NCI-H2171 treated with DMSO at 0.1 percent for 48 hours (cell line): Measurements from ENCODE around the gene TECPR1.
"Not testable (repeated sequence)": the region's sequence is repeated elsewhere in the genome, so short reads cannot be mapped to it uniquely, and the experiment has no call there.

Experiments
- DNase-seq: peaks from one replicate; lab custom pipeline; 2025; lab: John Stamatoyannopoulos, UW

The TECPR1 gene

DNA sequence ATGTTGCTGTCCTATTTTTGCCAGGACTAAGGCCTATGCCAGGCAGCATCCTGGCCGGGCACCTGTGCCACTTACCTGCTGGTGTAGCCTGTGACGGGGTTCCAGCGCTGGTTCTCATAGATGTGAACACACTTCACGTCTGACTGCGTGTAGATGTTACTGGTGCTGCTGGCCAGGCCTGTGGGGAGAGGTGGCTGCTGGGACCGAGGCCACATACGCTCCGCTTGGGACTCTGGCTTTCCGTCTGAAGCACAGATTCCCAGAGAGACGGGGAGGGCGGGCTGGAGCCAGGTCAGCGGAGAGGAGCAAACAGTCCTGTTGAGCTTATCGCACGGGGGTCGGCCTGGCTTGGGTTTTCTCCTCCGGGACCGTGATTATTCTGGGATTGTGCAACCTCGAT, 24.1 kb downstream of the TECPR1 start:
- no peak for DNase-seq

DNA sequence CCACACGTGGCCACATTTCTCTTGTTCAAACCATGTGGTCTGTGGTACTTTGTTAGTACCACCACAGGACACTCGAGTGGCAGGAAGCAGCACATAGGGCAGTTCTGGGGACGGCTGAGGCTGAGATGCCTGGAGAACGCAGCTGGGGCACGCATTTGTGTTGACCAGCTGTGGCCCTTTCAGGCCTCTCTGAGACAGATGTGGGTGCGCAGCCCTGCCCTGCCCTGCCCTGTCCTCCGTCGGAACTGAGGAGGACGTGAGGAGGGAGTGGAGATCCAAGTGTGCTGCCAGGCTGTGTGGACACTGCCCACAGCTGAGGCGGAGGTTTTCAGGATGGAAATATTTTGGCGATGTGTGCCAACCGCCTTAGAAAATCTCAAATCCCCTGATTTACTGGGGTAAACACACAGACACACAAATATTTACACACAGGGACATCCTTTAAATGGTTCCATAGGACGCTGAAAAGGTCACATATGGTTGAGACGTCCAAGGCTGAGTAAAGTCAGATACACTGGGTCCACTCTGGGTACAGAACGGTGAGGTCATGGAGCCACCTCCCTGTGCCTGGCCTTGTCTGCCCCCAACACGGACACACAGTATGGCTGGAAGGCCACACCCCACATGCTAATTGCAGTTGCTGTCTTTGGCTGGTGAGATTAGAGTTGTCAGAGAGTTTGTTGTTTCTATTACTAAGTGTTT, 26.0 kb downstream of the TECPR1 start:
- DNase-seq = no peak

DNA sequence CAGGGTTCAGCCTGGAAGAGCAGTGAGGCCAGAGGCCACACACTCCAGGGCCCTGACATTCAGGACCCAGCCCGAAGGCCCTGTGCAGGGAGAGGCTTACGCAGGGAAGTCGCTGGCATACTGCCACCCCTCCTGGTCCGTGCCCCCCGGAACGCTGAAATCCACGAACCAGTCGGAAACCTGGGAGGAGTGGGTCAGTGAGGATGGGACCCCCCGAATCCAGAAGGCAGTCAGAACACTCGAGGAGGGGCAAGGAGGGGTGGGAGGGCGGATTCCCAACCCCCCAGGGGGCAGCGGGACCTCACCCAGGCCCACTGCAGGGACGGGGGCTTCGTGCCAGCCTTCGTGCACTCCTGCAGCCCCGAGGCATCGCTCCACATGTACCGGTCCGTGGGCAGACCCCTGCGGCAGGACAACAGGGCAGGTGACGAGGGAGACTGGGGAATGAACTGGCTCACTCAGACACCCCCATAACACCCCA, 27.3 kb downstream of the TECPR1 start:
- DNase-seq = no peak

DNA sequence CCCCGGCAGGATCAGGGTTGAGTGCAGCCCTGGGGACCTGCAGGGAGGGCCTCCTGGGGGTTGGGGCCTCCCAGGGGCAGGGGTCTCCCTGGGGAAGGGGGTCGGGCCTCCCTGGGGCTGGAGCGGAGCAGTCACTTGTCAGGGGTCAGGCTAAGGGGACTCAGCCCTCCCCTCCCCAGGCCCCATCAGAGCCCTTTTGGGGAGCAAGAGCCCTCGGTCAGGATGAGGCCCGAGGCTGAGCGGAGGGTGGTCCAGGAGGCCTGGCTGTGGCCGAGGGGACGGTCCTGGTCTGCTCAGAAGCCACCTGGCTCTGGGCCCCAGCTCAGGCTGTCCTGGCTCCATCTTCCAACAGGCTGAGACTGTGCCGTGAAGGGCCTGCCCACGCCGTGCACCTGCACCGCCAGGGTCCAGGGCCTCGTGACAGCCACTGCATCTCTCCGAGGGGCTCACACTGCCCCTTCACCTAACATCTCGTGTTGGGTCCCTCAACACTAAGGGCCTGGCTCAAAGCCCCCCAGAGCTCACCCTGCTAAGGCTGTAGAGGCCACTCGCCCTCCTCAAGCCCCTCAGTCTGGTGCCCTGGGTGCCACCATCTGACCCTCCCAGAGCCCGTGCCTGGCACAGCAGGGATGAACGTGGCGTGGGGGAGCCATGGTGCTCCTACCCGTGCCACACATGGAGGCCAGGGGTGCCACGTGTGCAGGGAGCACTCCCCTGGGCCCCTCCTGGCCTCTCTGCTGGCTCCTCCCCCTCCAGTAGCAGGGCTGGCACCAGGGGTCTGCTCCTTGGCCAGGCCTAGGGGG, 27.9 kb downstream of the TECPR1 start:
- DNase-seq = no peak

DNA sequence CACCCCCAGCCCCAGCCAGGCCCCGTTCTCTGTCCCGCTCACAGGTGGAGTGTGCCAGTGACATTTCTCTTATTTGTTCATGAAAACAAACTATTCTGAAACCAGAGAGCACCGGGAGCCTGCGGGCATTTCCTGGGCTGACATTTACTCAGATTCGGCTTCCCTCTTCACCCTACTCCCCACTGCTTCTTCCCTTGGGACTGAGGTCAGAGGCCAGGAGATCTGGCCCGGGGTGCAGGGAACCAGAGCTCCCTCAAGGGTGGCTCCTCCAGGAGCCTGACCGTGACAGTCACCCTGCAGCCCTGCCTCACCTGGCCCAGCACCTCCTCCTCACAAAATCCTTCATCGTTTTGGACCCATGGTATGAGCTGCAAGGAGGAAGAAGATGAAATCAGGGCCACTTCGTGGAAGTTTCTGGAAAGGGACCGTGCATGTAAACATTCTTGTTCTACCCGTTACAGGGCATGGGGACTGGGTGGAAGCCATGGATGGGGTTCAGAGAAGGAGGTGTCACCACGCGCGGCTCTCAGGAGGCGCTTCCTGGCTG, 28.6 kb downstream of the TECPR1 start:
- no peak for DNase-seq

DNA sequence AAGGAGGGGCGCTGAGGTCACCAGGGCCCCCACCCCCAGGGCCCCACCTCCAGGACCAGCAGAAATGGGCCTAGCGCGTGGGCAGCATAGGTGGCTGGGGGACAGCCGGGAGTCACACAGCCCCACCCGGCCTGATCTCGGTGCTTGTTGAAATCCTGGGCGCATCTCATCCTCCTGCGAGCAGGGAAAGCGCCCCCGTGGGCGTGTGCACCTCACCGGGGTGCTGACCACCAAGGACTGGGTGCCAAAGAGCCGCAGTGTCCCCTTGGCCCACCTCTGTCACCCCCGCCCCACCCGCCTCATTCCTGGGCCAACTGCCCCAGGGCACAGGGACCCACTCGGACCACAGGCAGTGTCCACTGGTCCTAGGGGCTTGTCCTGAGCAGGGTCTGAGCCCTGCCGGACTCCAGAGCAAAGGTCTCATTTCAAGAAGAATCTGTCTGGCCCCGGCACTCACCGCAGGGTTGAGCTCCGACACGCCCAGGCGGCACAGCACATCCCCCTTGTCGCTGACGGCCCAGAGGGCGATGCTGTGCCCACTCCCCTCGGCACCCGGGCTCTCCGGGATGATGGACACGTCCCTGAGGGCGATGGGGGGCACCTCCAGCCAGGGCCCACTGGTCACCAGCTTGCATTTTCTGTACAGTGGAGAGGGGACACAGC, 29.4 kb downstream of the TECPR1 start:
- DNase-seq = no peak

DNA sequence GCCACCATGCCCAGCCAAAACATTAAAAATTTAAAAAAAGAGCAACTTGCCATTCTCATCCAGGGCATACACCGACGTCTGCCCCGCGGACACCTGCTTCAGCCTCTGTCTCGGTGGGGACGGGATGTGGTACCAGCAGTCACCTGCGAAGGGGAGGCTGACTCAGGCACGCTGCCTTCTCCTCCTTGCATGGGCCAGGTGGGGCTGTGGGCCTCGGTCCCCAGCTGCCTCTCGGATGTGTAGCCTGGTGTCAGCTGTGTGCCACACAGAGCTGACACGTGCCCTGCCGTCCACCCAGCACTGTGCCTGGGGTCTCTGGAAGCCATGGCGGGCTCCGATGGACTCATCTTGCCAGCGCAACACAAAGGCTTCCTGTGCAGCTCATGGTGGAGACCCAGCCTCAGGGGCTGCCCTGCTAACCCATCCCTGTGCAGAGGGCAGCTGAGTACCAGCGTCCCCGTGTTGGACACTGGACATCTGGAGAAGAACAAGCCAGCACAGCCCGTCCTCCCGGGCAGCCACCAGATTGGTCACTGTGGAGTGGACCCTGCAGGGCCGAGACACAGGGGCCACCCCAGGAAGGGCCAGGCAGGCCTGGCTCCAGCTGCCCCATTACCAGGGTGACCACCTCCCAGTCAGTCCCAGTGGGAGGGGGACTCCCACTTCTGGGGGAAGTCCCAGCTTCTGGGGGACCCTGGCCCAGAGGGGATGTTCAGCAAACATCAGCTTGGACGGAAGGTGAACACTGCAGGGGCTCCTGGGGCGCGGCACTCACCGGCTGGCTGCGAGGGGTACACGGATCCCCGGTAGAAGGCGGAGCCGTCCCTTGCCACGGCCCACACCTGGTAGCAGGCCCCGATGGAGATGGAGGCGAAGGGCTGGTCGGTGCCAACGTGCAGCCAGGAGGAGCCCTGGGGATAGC, 30.2 kb downstream of the TECPR1 start:
- no peak for DNase-seq

DNA sequence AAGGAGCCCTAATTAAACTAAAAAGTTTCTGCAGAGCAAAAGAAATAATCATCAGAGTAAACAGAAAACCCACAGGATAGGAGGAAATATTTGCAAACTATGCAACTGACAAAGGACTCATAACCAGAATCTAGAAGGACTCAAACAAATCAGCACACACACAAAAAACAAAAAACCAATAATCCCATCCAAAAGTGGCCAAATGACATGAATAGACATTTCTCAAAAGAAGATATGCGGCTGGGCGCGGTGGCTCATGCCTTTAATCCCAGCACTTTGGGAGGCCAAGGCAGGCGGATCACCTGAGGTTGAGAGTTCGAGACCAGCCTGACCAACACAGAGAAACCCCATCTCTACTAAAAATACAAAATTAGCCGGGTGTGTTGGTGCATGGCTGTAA, 32.6 kb downstream of the TECPR1 start:
- not testable (repeated sequence) for DNase-seq

DNA sequence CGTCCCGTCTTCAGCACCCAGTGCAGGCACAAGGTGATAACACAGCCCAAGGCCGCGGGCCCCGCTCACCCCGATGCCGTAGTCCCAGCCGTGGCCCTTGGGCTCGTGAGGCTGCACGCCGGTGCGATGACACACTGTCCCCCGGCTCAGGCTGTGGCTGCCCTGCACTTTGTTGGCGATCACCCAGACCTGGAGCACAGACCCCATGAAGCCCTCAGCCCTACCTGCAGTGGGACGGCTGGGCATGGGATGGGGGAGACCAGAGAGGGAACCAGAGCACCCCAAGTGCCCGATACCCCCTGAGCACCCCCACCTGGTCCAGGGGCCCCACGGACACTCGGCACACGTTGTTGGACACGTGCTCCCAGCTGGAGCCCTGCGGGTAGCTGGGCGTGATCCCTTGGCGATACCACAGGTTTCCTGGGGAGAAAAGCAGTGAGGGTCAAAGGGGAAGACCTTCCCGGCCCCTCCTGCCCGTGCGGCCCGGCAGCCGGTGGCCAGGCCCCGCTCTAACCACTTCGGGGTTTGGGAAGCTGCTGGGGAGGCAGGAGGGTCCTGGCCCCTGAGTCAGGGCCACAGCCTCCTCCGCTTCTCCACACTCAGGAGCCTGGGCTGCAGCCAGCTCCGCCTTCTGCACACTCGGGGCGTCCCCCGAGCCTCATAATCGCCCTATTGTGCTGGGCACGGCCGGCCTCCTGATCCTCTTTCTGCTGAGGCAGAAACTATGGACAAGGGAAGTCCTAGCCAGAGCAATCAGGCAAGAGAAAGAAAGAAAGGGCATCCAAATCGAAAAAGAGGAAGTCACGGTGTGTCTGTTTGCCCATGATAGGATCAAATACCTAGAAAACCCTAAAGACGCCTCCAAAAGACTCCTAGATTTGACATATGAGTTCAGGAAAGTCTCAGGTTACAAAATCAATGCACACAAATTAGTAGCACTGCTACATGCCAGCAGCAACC, 34.1 kb downstream of the TECPR1 start:
- peak; percentile 80 for DNase-seq

DNA sequence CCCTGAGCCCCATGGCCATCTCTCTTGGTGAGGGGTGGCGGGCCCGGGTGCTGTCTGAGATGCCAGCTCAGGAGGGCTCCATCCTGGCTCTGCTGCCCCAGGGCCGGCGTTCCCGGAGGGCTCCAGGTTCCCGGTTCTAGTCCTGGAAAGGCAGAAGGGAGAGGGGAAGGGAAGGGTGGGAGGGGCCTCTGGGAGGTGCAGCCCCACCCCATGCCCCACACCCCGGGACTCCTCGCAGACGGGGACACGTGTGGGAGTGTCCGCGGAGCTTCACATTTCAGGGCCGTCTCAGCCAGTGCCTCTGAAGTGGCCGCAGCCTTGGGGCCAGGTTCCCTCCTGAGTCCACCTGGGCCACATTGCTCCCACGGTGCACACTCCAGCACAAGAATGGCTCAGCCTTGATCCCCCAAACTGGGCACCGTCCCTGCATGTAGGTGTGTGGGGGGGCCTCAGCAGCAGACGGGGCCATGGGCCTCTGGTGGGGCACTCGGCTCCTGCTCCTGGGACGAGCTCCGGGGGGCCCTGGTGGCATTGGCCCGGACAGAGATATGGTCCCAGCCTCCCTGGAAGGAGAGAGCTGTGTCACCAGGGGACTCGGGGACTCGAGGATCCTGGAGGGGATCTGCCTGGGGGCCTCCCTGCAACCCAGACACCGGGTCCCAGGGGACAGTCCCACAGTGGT, 35.0 kb downstream of the TECPR1 start:
- no peak for DNase-seq

DNA sequence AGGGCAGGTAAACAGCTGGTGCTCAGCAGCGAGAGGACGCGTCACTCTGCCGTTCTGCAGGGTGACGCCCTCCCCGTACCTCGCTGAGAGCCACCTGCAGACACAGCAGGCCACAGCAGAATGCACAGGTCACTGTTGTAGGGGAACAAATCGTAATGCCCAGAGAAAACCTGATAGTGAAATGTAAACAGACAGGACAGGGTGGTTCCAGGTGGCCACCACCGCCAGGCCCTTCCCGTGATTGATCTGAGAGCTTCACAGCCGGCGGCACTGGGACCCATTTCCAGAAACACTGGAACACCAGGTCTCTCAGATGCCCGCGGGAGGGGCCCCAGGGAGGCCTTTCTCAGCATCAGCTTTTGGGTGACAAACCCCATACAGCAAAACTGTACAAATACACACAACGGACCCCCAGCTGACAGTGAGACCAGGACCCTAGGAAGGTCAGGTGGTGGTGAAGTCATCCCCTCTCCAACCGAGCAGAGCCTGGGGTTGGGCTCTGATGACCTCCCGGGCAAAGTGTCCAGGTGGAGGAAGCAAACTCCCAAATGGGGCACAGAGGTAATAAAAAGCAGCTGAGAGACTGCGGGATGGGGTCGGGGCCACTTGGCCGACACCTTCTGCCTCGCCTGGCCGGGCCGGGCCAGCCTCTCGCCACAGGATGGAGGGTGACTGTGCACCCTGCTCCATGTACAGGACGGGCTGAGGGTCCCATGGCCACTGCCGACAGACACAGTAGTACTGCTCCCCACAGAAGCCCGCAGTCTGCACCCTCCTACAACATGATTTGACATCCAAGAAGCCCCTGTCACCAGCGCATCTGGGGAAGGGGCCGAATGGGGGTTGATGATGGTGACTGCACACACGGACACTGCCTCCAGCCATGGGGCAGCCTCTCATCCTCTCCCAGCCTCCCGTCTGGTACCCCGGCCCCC, 36.2 kb downstream of the TECPR1 start:
- DNase-seq = no peak

DNA sequence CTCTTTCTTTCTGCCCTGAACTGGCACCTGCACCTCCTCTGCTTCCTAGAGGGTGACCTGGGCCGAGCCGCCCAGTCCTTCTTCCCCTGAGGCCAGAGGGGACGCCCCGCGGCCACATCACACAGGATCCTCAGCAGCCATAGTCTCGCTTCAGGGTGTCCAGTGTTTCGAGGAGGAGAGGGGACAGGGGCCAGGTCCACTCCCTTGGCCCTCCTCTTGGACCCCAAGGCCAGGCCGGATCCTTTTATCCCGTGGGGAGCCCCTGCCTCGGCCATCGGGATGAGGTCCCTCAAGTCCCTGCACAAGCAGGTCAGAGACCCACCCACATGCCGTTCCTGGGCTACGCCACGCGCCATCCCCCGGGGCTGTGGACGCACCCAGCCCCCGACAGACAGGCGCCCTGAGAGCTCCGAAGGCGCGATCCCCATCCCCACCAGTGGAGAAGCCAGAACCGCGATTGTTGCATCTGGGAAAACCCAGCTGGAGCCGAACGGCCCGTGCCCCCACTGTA, 37.2 kb downstream of the TECPR1 start:
- DNase-seq = no peak

DNA sequence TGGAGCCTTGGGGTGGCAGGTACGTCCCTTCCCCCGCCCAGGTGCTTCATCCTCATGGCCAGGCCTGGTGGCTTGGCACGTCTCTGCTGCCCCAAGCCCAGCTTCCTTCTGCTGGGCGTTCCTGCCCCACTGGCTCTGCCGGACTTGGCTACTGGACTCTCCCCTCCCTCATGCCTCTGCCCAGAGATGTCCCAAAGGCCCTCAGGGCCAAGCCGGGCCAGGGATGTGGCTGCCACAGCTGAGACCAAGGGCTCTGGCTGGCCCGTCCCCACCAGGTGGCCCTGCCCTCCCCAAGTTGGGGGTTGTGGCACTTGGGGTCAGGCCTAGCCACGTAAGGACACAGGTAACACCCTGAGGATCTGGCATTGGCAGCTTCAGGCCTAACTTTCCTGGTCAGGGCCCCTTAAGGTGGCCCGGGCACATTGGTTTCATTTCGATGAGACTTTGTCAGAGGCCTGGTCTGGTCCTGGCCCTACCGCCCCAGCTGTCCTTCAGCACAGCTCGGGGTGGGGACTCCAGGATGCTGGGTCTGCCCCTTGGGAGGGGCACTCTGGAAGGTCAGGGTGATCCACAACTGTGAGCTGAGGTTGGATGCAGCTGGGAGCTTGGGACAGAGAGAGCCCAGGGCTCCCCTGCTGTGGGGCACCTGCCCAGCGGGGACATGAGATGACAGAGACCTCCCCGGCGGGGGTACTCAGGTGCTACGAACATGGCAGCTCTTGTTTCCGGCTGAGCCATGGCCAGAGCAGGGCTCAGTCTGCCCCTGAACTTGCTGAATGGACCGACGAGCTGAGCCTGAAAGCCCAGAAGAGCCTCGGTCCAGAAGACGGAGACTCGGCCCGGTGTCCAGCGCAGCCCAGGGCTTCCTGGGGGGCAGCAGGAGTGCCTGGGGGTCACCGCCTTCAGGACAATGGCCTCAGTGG, 37.9 kb downstream of the TECPR1 start:
- DNase-seq = no peak

DNA sequence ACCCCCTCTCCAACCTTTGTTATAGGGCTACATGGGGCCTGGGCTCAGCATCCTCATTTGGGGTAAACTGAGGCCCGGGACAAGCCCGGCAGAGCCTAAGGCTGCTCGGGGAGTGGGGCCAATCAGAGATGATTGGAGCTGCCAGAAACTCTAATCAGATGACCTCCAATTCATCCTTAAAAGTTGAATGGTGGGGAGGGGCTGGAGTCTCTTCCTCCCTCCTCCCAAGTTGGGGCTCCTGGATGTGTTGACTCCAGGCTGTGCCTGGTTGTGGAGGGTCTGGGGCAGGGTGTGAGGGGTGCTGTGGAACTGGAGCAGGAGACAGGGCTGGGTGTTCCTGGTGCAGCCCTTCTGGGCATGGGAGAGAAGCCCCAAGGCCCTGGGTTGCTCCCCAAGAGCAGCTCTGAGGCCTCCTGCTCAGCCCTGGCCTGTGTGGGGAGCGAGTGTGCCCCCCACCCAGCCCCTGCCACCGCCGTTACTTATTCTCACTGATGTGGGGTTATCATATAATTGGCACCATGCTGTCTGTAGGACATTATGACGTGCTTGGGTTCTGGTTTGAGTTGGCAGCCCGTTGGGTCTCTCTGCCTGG, 38.6 kb downstream of the TECPR1 start:
- no peak for DNase-seq

DNA sequence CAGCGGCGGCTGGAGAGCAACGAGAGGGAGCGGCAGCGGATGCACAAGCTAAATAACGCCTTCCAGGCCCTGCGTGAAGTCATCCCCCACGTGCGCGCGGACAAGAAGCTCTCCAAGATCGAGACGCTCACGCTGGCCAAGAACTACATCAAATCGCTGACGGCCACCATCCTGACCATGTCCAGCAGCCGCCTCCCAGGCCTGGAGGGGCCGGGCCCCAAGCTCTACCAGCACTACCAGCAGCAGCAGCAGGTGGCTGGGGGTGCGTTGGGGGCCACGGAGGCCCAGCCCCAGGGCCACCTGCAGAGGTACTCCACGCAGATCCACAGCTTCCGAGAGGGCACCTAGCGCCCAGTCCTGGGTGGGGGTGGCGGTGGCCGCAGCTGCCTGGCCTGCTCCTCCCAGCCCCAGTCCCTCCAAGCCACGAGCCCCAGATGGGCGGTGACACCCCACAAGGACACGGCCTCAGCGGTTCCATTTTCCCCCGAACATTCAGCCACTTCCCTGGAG, 39.4 kb downstream of the TECPR1 start:
- DNase-seq = no peak

DNA sequence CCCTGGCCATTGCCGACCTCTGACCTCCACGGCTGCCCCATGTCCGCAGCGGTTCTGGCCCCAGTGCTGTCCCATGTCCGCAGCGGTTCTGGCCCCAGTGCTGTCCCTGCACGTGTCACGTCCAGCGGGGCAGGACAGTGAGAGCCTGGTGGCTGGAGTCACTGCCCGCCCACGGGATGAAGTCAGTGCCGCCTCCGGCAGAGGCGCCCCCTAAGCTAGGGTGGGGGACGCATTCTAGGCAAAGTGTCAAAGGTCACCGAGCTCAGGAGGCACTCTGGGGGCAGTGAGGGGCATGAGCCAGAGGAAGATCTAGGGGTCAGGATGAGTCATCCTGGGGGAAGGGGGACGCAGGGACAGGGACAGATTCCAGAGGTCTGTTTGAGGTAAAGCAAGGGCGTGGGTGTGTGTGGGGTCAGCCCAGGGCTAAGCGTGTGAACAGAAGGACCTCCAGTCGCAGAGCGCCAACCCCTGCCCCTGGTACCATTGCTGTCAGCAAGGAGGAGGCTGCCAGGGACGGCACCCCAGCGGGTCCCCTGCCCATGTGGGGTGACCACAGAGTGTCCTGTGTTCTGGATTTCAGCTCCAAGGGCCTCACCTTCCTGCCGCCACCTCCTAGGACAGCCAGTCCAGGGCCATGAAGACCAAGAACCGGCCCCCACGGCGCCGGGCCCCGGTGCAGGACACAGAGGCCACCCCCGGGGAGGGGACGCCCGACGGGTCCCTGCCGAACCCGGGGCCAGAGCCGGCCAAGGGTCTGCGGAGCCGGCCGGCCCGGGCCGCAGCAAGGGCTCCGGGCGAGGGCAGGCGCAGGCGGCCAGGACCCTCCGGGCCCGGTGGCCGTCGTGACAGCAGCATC, 40.1 kb downstream of the TECPR1 start:
- no peak for DNase-seq
